PFSK-1 (cell line): Measurements from ENCODE around the gene ROCK1.

Source experiments
- FOXP2 ChIP-seq: optimal IDR thresholded peaks from 2 replicates; pipeline ENCODE3; 2011; ENCODE audit warnings: borderline replicate concordance, control low read depth, inconsistent platforms; ENCODE audit not compliant: insufficient read depth; ENCODE audit errors: extremely low read length, extremely low read depth
- POLR2AphosphoS5 ChIP-seq: IDR thresholded peaks from 2 replicates; pipeline ENCODE4 v1.6.1; 2012; ENCODE audit warnings: low read depth, mild to moderate bottlenecking, control low read depth, low read length, moderate library complexity
- SIN3A ChIP-seq: IDR thresholded peaks from 2 replicates; pipeline ENCODE4 v1.6.1; 2012; ENCODE audit warnings: mild to moderate bottlenecking, low read length, moderate library complexity, borderline replicate concordance; ENCODE audit not compliant: insufficient read depth
- TAF1 ChIP-seq: IDR thresholded peaks from 2 replicates; pipeline ENCODE4 v1.6.1; 2012; ENCODE audit warnings: low read length, control low read depth, borderline replicate concordance; ENCODE audit not compliant: insufficient read depth
- TF ChIP-seq, protein P1 (sequence below), 2 experiments: IDR thresholded peaks; 2 replicates each; pipeline versions ENCODE4 v1.6.1 to v1.8.0; 2011 to 2012; ENCODE audit warnings: low read depth in 2 of 2, low read length in 2 of 2, control low read depth in 1 of 2, inconsistent platforms in 1 of 2, mild to moderate bottlenecking in 1 of 2, moderate library complexity in 1 of 2; ENCODE audit not compliant: insufficient read depth in 1 of 2

ROCK1 gene

GRCh38 chr18:21112543-21113105 is 1.0 kb upstream of the ROCK1 start:
- no peak for TF ChIP-seq SIN3A
- no peak for TF ChIP-seq POLR2AphosphoS5
- TF ChIP-seq, protein P1, sequence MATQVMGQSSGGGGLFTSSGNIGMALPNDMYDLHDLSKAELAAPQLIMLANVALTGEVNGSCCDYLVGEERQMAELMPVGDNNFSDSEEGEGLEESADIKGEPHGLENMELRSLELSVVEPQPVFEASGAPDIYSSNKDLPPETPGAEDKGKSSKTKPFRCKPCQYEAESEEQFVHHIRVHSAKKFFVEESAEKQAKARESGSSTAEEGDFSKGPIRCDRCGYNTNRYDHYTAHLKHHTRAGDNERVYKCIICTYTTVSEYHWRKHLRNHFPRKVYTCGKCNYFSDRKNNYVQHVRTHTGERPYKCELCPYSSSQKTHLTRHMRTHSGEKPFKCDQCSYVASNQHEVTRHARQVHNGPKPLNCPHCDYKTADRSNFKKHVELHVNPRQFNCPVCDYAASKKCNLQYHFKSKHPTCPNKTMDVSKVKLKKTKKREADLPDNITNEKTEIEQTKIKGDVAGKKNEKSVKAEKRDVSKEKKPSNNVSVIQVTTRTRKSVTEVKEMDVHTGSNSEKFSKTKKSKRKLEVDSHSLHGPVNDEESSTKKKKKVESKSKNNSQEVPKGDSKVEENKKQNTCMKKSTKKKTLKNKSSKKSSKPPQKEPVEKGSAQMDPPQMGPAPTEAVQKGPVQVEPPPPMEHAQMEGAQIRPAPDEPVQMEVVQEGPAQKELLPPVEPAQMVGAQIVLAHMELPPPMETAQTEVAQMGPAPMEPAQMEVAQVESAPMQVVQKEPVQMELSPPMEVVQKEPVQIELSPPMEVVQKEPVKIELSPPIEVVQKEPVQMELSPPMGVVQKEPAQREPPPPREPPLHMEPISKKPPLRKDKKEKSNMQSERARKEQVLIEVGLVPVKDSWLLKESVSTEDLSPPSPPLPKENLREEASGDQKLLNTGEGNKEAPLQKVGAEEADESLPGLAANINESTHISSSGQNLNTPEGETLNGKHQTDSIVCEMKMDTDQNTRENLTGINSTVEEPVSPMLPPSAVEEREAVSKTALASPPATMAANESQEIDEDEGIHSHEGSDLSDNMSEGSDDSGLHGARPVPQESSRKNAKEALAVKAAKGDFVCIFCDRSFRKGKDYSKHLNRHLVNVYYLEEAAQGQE (IDR thresholded peaks at IDR 0.05; ENCODE audit: insufficient read depth in 1 of 2, low read depth in 2 of 2, low read length in 2 of 2) = no peak
- TF ChIP-seq TAF1 = no peak
- TF ChIP-seq FOXP2 = no peak

GRCh38 chr18:21112140-21112473 is 494 bp upstream of the ROCK1 start:
- TF ChIP-seq, protein P1 (IDR thresholded peaks at IDR 0.05; ENCODE audit: insufficient read depth in 1 of 2, low read depth in 2 of 2, low read length in 2 of 2) = no peak; a peak in 1 of 4 replicates
- TF ChIP-seq TAF1 = 0 out of 2 replicates have a peak, but pooled peaks have one; percentile 39

DNA sequence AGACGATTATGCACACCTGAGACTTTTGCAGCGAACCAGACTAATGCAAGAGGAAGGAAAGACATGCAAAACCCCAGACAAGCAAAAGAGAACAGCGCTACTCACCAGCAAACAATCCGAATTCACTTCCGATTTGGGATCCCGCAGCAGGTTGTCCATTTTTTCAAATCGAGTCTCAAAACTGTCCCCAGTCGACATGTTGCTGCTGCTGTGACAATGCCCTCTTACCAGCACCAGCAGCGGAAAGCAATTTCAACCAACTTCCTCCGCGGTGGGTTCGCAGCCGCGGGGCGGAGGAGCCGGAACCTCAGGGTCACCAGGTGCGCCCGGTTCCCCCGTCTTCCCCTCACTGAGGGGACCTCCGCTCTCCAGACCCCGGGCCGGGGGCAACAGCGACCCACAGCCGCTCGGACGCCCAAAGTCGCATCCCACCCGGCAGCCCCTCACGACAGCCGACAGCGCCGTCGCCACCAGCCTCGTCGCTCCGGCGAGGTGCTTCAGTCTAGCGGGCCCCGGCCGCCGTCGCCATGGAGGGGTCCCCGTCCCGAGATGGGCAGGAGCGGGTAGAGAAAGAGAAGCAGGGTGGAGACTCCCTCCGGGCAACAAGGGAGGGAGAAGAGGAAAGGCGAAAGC is 784 bp downstream of the ROCK1 start:
- TF ChIP-seq FOXP2 (no peak), TAF1 (no peak), POLR2AphosphoS5 (no peak), SIN3A (no peak)
- TF ChIP-seq, protein P1 (IDR thresholded peaks at IDR 0.05; ENCODE audit: insufficient read depth in 1 of 2, low read depth in 2 of 2, low read length in 2 of 2) = no peak

DNA sequence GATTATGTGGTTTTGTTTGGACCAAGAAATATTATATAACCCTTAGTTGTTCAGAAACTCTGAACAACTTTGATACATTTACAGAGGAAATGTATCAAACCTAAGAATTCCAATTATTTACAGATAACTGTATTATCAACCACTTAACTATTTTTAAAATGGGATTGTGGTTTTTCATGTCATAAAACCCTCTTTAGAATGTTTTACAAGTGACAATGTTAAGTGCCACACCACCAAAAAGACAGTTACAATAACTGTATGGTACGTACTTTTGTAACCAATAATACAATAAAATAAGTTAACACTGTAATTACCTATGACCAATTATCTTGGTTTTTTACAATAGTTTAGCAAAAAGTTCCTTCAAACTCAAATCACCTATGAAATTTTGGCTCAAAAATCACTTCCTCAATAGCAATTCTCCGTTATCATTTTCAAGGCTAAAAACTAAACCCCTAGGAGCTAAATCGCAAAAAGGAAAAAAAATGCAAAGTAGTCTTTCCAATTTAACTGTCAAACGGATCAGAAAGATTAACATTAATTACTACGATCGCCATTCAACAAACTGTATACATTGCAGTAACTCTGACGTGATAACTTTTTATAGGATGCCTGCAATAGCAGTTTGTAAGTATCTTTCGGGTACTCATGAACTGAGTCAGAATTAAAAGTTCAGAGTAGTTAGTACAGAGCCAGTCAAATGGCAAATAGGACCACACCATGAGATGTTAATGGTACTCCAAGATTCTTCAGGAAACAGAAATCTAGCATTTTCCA is 1.5 kb downstream of the ROCK1 start:
- no peak for TF ChIP-seq SIN3A
- TF ChIP-seq TAF1 = no peak
- no peak for TF ChIP-seq POLR2AphosphoS5
- TF ChIP-seq FOXP2 = no peak
- TF ChIP-seq, protein P1 (IDR thresholded peaks at IDR 0.05; ENCODE audit: insufficient read depth in 1 of 2, low read depth in 2 of 2, low read length in 2 of 2) = no peak

GRCh38 chr18:21105936-21106335 is 5.7 kb downstream of the ROCK1 start:
- no peak for TF ChIP-seq TAF1
- TF ChIP-seq FOXP2 = no peak
